Measurements from ENCODE around the gene CCL13.

CCL13 gene

GRCh38 chr17:34371405-34372100 is 15.3 kb downstream of the CCL13 start:
- no peaks in the 10 kb centered on the region for H3K4me1 ChIP-seq (ENCODE audit: control insufficient read depth in 1 of 2, insufficient read depth in 2 of 2, low read length in 2 of 2)
- H3K27ac ChIP-seq (ENCODE audit: low read length), result no peak overlapping the region
- H3K9me3 ChIP-seq (ENCODE audit: control insufficient read depth in 1 of 2, low read length in 2 of 2), result no peaks in the 10 kb centered on the region
- H3K27me3 ChIP-seq (ENCODE audit: low read depth, low read length), result no peaks in the 10 kb centered on the region
- H3K36me3 ChIP-seq (ENCODE audit: control insufficient read depth in 1 of 2, insufficient read depth in 2 of 2, low read length in 2 of 2), result no peaks in the 10 kb centered on the region
- H3K4me3 ChIP-seq (ENCODE audit: low read depth in 1 of 2, low read length in 2 of 2), result no peak overlapping the region

- H3K27me3 ChIP-seq (ENCODE audit: low read depth, low read length), result no peaks in the 10 kb centered on the region
- no peak overlapping the region for H3K4me3 ChIP-seq (ENCODE audit: low read depth in 1 of 2, low read length in 2 of 2)
- no peaks in the 10 kb centered on the region for H3K36me3 ChIP-seq (ENCODE audit: control insufficient read depth in 1 of 2, insufficient read depth in 2 of 2, low read length in 2 of 2)
- no peaks in the 10 kb centered on the region for H3K4me1 ChIP-seq (ENCODE audit: control insufficient read depth in 1 of 2, insufficient read depth in 2 of 2, low read length in 2 of 2)
- no peaks in the 10 kb centered on the region for H3K9me3 ChIP-seq (ENCODE audit: control insufficient read depth in 1 of 2, low read length in 2 of 2)
- H3K27ac ChIP-seq (ENCODE audit: low read length), result no peak overlapping the region
Observed at GRCh38 chr17:34374457-34374856, 18.2 kb downstream of the CCL13 start.

GRCh38 chr17:34375426-34375997 is 19.2 kb downstream of the CCL13 start:
- Histone ChIP-seq H3K27me3 (ENCODE audit: low read depth, low read length) (no peaks in the 10 kb centered on the region), H3K4me3 (ENCODE audit: low read depth in 1 of 2, low read length in 2 of 2) (no peak overlapping the region)

GRCh38 chr17:34377078-34377823 is 21.0 kb downstream of the CCL13 start:
- Histone ChIP-seq H3K9me3 (ENCODE audit: control insufficient read depth in 1 of 2, low read length in 2 of 2) (no peaks in the 10 kb centered on the region), H3K36me3 (ENCODE audit: control insufficient read depth in 1 of 2, insufficient read depth in 2 of 2, low read length in 2 of 2) (no peaks in the 10 kb centered on the region), H3K27ac (ENCODE audit: low read length) (no peak overlapping the region), H3K27me3 (ENCODE audit: low read depth, low read length) (no peaks in the 10 kb centered on the region), H3K4me3 (ENCODE audit: low read depth in 1 of 2, low read length in 2 of 2) (no peak overlapping the region), H3K4me1 (ENCODE audit: control insufficient read depth in 1 of 2, insufficient read depth in 2 of 2, low read length in 2 of 2) (no peaks in the 10 kb centered on the region)

More at GRCh38 chr17:34375426-34375997, 19.2 kb downstream of the CCL13 start:
- no peaks in the 10 kb centered on the region for H3K9me3 ChIP-seq (ENCODE audit: control insufficient read depth in 1 of 2, low read length in 2 of 2)
- no peaks in the 10 kb centered on the region for H3K4me1 ChIP-seq (ENCODE audit: control insufficient read depth in 1 of 2, insufficient read depth in 2 of 2, low read length in 2 of 2)
- H3K36me3 ChIP-seq (ENCODE audit: control insufficient read depth in 1 of 2, insufficient read depth in 2 of 2, low read length in 2 of 2), result no peaks in the 10 kb centered on the region
- H3K27ac ChIP-seq (ENCODE audit: low read length), result no peak overlapping the region

GRCh38 chr17:34378664-34379101 is 22.4 kb downstream of the CCL13 start:
- Histone ChIP-seq H3K4me1 (ENCODE audit: control insufficient read depth in 1 of 2, insufficient read depth in 2 of 2, low read length in 2 of 2) (no peaks in the 10 kb centered on the region), H3K27ac (ENCODE audit: low read length) (no peak overlapping the region), H3K4me3 (ENCODE audit: low read depth in 1 of 2, low read length in 2 of 2) (peak overlapping the region in 1 of 2 donors; percentile 38), H3K36me3 (ENCODE audit: control insufficient read depth in 1 of 2, insufficient read depth in 2 of 2, low read length in 2 of 2) (no peaks in the 10 kb centered on the region), H3K9me3 (ENCODE audit: control insufficient read depth in 1 of 2, low read length in 2 of 2) (no peaks in the 10 kb centered on the region), H3K27me3 (ENCODE audit: low read depth, low read length) (no peaks in the 10 kb centered on the region)

- Histone ChIP-seq H3K9me3 (ENCODE audit: control insufficient read depth in 1 of 2, low read length in 2 of 2) (no peaks in the 10 kb centered on the region), H3K4me1 (ENCODE audit: control insufficient read depth in 1 of 2, insufficient read depth in 2 of 2, low read length in 2 of 2) (no peaks in the 10 kb centered on the region), H3K4me3 (ENCODE audit: low read depth in 1 of 2, low read length in 2 of 2) (no peak overlapping the region), H3K27me3 (ENCODE audit: low read depth, low read length) (no peaks in the 10 kb centered on the region), H3K27ac (ENCODE audit: low read length) (no peak overlapping the region), H3K36me3 (ENCODE audit: control insufficient read depth in 1 of 2, insufficient read depth in 2 of 2, low read length in 2 of 2) (no peaks in the 10 kb centered on the region)
Observed at GRCh38 chr17:34379868-34380267, 23.6 kb downstream of the CCL13 start.

GRCh38 chr17:34382621-34383124 is 26.4 kb downstream of the CCL13 start:
- H3K9me3 ChIP-seq (ENCODE audit: control insufficient read depth in 1 of 2, low read length in 2 of 2), result no peaks in the 10 kb centered on the region
- peaks cover 0 to 3% of the 10 kb centered on the region in 2 donors for H3K4me1 ChIP-seq (ENCODE audit: control insufficient read depth in 1 of 2, insufficient read depth in 2 of 2, low read length in 2 of 2)
- H3K36me3 ChIP-seq (ENCODE audit: control insufficient read depth in 1 of 2, insufficient read depth in 2 of 2, low read length in 2 of 2), result no peaks in the 10 kb centered on the region
- H3K27ac ChIP-seq (ENCODE audit: low read length), result no peak overlapping the region
- no peaks in the 10 kb centered on the region for H3K27me3 ChIP-seq (ENCODE audit: low read depth, low read length)
- H3K4me3 ChIP-seq (ENCODE audit: low read depth in 1 of 2, low read length in 2 of 2), result no peak overlapping the region

GRCh38 chr17:34383216-34383615 is 26.9 kb downstream of the CCL13 start:
- H3K4me3 ChIP-seq (ENCODE audit: low read depth in 1 of 2, low read length in 2 of 2), result no peak overlapping the region
- H3K27ac ChIP-seq (ENCODE audit: low read length), result no peak overlapping the region
- no peaks in the 10 kb centered on the region for H3K36me3 ChIP-seq (ENCODE audit: control insufficient read depth in 1 of 2, insufficient read depth in 2 of 2, low read length in 2 of 2)
- H3K4me1 ChIP-seq (ENCODE audit: control insufficient read depth in 1 of 2, insufficient read depth in 2 of 2, low read length in 2 of 2), result peaks cover 0 to 3% of the 10 kb centered on the region in 2 donors
- no peaks in the 10 kb centered on the region for H3K9me3 ChIP-seq (ENCODE audit: control insufficient read depth in 1 of 2, low read length in 2 of 2)
- no peaks in the 10 kb centered on the region for H3K27me3 ChIP-seq (ENCODE audit: low read depth, low read length)

- Histone ChIP-seq H3K36me3 (ENCODE audit: control insufficient read depth in 1 of 2, insufficient read depth in 2 of 2, low read length in 2 of 2) (no peaks in the 10 kb centered on the region), H3K9me3 (ENCODE audit: control insufficient read depth in 1 of 2, low read length in 2 of 2) (no peaks in the 10 kb centered on the region), H3K4me3 (ENCODE audit: low read depth in 1 of 2, low read length in 2 of 2) (no peak overlapping the region), H3K27me3 (ENCODE audit: low read depth, low read length) (no peaks in the 10 kb centered on the region), H3K4me1 (ENCODE audit: control insufficient read depth in 1 of 2, insufficient read depth in 2 of 2, low read length in 2 of 2) (peaks cover 0 to 3% of the 10 kb centered on the region in 2 donors), H3K27ac (ENCODE audit: low read length) (no peak overlapping the region)
Observed at GRCh38 chr17:34384271-34384670, 28.0 kb downstream of the CCL13 start.

- H3K27ac ChIP-seq (ENCODE audit: low read length), result no peak overlapping the region
- no peaks in the 10 kb centered on the region for H3K9me3 ChIP-seq (ENCODE audit: control insufficient read depth in 1 of 2, low read length in 2 of 2)
- no peak overlapping the region for H3K4me3 ChIP-seq (ENCODE audit: low read depth in 1 of 2, low read length in 2 of 2)
- H3K4me1 ChIP-seq (ENCODE audit: control insufficient read depth in 1 of 2, insufficient read depth in 2 of 2, low read length in 2 of 2), result peaks cover 0 to 3% of the 10 kb centered on the region in 2 donors
- H3K36me3 ChIP-seq (ENCODE audit: control insufficient read depth in 1 of 2, insufficient read depth in 2 of 2, low read length in 2 of 2), result no peaks in the 10 kb centered on the region
- no peaks in the 10 kb centered on the region for H3K27me3 ChIP-seq (ENCODE audit: low read depth, low read length)
Observed at GRCh38 chr17:34384822-34385605, 28.7 kb downstream of the CCL13 start.

GRCh38 chr17:34386343-34386696 is 30.0 kb downstream of the CCL13 start:
- Histone ChIP-seq H3K9me3 (ENCODE audit: control insufficient read depth in 1 of 2, low read length in 2 of 2) (no peaks in the 10 kb centered on the region), H3K27ac (ENCODE audit: low read length) (no peak overlapping the region), H3K4me3 (ENCODE audit: low read depth in 1 of 2, low read length in 2 of 2) (no peak overlapping the region), H3K36me3 (ENCODE audit: control insufficient read depth in 1 of 2, insufficient read depth in 2 of 2, low read length in 2 of 2) (no peaks in the 10 kb centered on the region), H3K27me3 (ENCODE audit: low read depth, low read length) (no peaks in the 10 kb centered on the region), H3K4me1 (ENCODE audit: control insufficient read depth in 1 of 2, insufficient read depth in 2 of 2, low read length in 2 of 2) (peaks cover 0 to 3% of the 10 kb centered on the region in 2 donors)

Measured in muscle layer of duodenum (tissue), 2 donors.